Ascending aorta (tissue), 2 donors: Measurements from ENCODE around the gene HEMGN. TPM values are rescaled to one million over a fixed set of nuclear protein-coding genes. Genes with fewer than 3 reads are reported as not detected.

Source experiments
- DNase-seq, 2 donors: peaks; one replicate each; pipeline ENCODE4 v3.0.0-alpha.2; 2019; ENCODE audit warnings: low spot score in 2 of 2
- H3K27ac ChIP-seq, 2 donors: fragments of 200-600 bp; sonication (generic); one replicate each; pipeline ENCODE4 v1.5.1; 2016 to 2017; ENCODE audit warnings: mild to moderate bottlenecking in 1 of 2
- H3K27me3 ChIP-seq: fragments of 200-600 bp; sonication (generic); one replicate; pipeline ENCODE4 v1.5.1; 2017
- H3K36me3 ChIP-seq, 2 donors: fragments of 200-600 bp; sonication (generic); one replicate each; pipeline ENCODE4 v1.5.1; 2016
- H3K4me1 ChIP-seq, 2 donors: fragments of 200-600 bp; sonication (generic); one replicate each; pipeline ENCODE4 v1.5.1; 2016 to 2017; ENCODE audit warnings: mild to moderate bottlenecking in 1 of 2
- H3K4me3 ChIP-seq, 2 donors: fragments of 200-600 bp; sonication (generic); one replicate each; pipeline ENCODE4 v1.5.1; 2016 to 2017; ENCODE audit warnings: mild to moderate bottlenecking in 1 of 2
- H3K9me3 ChIP-seq, 2 donors: fragments of 200-600 bp; sonication (generic); one replicate each; pipeline ENCODE4 v1.5.1; 2016
- intact Hi-C: fragments of 100-400 bp; cut with DNase I; formaldehyde crosslinking; loops from one replicate; pipeline ENCODE4 v1.15.1; 2023
- total RNA-seq: library from RNA; depleted of rRNA; stranded (reverse); fragments of >200 nt; gene quantifications from one replicate; pipeline ENCODE4 v1.1.0, GENCODE V29; 2016
- TF ChIP-seq, protein P1 (sequence below), 3 experiments: fragments of 200-600 bp in 2 of 3; fragments of 450-650 bp in 1 of 3; sonication (generic) in 2 of 3; IDR thresholded peaks; one replicate each; pipeline ENCODE4 v1.5.1; 2016 to 2019; ENCODE audit warnings: antibody characterized with exemption in 3 of 3, mild to moderate bottlenecking in 1 of 3, moderate library complexity in 1 of 3

HEMGN gene
- total RNA-seq, 1 donor from 2014 or later: not detected

GRCh38 chr9:97970165-97970564 is 32.2 kb upstream of the HEMGN start:
- H3K4me1 ChIP-seq: no peaks in the 10 kb centered on the region
- H3K36me3 ChIP-seq: no peaks in the 10 kb centered on the region
- TF ChIP-seq, protein P1, sequence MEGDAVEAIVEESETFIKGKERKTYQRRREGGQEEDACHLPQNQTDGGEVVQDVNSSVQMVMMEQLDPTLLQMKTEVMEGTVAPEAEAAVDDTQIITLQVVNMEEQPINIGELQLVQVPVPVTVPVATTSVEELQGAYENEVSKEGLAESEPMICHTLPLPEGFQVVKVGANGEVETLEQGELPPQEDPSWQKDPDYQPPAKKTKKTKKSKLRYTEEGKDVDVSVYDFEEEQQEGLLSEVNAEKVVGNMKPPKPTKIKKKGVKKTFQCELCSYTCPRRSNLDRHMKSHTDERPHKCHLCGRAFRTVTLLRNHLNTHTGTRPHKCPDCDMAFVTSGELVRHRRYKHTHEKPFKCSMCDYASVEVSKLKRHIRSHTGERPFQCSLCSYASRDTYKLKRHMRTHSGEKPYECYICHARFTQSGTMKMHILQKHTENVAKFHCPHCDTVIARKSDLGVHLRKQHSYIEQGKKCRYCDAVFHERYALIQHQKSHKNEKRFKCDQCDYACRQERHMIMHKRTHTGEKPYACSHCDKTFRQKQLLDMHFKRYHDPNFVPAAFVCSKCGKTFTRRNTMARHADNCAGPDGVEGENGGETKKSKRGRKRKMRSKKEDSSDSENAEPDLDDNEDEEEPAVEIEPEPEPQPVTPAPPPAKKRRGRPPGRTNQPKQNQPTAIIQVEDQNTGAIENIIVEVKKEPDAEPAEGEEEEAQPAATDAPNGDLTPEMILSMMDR (IDR thresholded peaks at IDR 0.05): no peak
- intact Hi-C loops: no loop called here
- no peak for DNase-seq
- no peak overlapping the region for H3K27ac ChIP-seq
- H3K27me3 ChIP-seq: no peaks in the 10 kb centered on the region
- no peaks in the 10 kb centered on the region for H3K9me3 ChIP-seq
- H3K4me3 ChIP-seq: no peak overlapping the region

DNA sequence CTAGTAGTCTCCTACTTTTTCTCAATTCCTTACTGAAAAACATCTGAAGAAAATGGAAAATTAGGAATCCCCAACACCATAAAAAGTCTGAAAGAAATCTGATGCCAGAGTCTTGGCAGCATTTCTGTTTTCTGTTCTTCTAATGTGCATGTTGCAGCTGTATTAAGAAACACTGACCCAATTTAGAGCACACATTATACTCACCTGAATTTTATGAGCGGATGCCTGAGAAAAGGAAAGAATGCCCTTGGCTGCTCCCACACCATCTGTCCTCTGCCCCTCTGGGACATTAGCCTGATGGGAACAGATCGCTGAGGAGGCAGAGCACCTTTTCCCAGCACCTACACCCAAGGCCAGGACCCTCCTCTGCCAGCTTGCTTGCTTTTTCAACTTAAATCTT is 31.0 kb upstream of the HEMGN start:
- TF ChIP-seq, protein P1 (IDR thresholded peaks at IDR 0.05): no peak
- no peak for DNase-seq
- H3K4me3 ChIP-seq: no peak overlapping the region
- no peaks in the 10 kb centered on the region for H3K36me3 ChIP-seq
- H3K27me3 ChIP-seq: no peaks in the 10 kb centered on the region
- no peaks in the 10 kb centered on the region for H3K9me3 ChIP-seq
- no peak overlapping the region for H3K27ac ChIP-seq
- intact Hi-C loops: no loop called here
- no peaks in the 10 kb centered on the region for H3K4me1 ChIP-seq

- H3K4me3 ChIP-seq: no peak overlapping the region
- H3K4me1 ChIP-seq: no peaks in the 10 kb centered on the region
- intact Hi-C loops: no loop called here
- no peaks in the 10 kb centered on the region for H3K36me3 ChIP-seq
- TF ChIP-seq, protein P1 (IDR thresholded peaks at IDR 0.05): no peak
- DNase-seq: no peak
- no peaks in the 10 kb centered on the region for H3K9me3 ChIP-seq
- no peak overlapping the region for H3K27ac ChIP-seq
- H3K27me3 ChIP-seq: no peaks in the 10 kb centered on the region
Measured at GRCh38 chr9:97966493-97966892, 28.5 kb upstream of the HEMGN start.

- no peaks in the 10 kb centered on the region for H3K9me3 ChIP-seq
- no peak for DNase-seq
- no peaks in the 10 kb centered on the region for H3K36me3 ChIP-seq
- intact Hi-C loops: no loop called here
- no peak overlapping the region for H3K4me3 ChIP-seq
- no peaks in the 10 kb centered on the region for H3K27me3 ChIP-seq
- no peak overlapping the region for H3K27ac ChIP-seq
- H3K4me1 ChIP-seq: no peaks in the 10 kb centered on the region
- TF ChIP-seq, protein P1 (IDR thresholded peaks at IDR 0.05): no peak
Measured at GRCh38 chr9:97964901-97965300, 26.9 kb upstream of the HEMGN start.

GRCh38 chr9:97963232-97963631 is 25.3 kb upstream of the HEMGN start:
- DNase-seq: no peak
- Histone ChIP-seq H3K36me3 (no peaks in the 10 kb centered on the region), H3K4me3 (no peak overlapping the region), H3K9me3 (no peaks in the 10 kb centered on the region), H3K4me1 (no peaks in the 10 kb centered on the region), H3K27me3 (no peaks in the 10 kb centered on the region), H3K27ac (no peak overlapping the region)
- intact Hi-C loops: no loop called here
- TF ChIP-seq, protein P1 (IDR thresholded peaks at IDR 0.05): no peak

GRCh38 chr9:97962575-97962974 is 24.6 kb upstream of the HEMGN start:
- no peak overlapping the region for H3K27ac ChIP-seq
- H3K9me3 ChIP-seq: no peaks in the 10 kb centered on the region
- TF ChIP-seq, protein P1 (IDR thresholded peaks at IDR 0.05): no peak
- H3K36me3 ChIP-seq: no peaks in the 10 kb centered on the region
- intact Hi-C loops: no loop called here
- no peaks in the 10 kb centered on the region for H3K27me3 ChIP-seq
- H3K4me1 ChIP-seq: no peaks in the 10 kb centered on the region
- DNase-seq: no peak
- H3K4me3 ChIP-seq: no peak overlapping the region
